ENCODE measurements around the gene PIEZO2.

PIEZO2 gene

DNA sequence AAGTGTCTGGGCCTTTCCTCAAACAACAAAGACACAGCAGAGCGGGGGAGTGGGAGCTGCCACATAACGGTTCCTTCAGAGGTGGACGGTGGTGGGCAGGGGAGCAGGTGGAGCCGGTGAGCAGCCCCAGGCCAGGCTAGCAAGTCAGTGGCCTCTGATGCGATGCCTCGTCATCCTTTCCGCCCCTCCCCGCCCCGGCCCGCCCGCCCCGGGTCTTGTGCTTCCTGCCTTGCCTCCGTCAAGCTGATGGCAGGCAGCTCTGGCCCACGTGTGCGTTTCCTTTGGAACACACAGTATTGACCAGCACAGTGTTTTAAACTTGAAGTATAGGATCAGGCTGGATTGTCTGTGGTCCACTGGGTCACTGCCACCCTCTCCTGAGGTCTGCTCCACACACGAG lies 38.9 kb downstream of the PIEZO2 start:
- no peak for DNase-seq

DNA sequence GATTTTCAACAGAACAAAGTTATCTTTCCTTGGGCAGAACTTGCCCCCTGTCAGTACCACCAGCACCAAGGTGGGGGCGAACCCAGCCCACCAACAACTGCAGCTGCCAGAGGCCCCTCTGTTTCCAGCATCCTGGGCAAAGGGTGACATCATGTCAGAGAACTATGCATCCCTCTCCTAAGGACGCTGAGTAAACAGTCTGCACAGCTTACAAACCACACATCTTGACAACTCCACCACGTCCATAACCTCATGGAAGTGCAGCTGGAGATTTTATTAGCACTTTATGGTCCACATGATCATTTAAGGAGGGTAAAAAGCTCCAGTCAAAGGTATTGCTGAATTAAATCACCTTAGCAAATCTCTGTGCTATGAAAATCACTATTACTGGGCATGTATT lies 40.4 kb downstream of the PIEZO2 start:
- no peak for DNase-seq

DNA sequence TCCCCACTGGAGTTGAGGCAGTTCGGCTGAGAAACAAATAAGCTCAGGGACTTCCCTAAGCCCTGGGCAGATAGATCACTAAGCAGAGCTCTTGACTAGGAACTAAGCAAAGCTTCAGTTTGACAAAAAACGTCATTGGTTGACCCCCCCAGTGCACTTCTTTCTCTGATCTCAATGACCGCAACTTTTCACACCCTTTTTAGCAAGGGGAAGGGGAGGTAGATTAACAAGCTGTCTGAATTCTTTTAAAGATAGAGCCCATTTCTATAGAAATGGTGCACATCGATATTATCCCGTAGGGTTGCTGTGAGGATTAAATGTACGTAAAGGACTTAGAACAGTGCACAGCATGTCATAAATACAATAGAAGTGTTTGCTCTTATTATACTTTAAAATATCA lies 42.5 kb downstream of the PIEZO2 start:
- no peak for DNase-seq

DNA sequence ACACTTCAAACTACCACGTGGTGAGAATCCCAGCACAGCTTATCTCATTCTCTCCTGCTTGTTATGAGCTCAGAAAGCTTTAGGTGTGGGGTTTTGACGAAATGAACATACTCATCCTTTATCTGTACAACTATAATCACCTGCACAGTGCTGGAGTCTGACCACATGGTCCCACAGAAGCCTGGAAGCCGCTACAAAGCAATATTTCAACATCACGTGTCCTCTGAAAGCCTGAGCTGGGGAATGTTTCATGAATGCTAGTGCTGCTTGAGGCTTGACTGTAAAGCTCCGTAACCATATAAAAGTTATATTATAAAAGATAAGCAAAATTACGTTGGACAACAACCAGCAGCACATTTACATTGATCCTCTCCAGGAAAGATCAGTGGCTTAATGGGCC lies 43.9 kb downstream of the PIEZO2 start:
- DNase-seq = no peak

DNA sequence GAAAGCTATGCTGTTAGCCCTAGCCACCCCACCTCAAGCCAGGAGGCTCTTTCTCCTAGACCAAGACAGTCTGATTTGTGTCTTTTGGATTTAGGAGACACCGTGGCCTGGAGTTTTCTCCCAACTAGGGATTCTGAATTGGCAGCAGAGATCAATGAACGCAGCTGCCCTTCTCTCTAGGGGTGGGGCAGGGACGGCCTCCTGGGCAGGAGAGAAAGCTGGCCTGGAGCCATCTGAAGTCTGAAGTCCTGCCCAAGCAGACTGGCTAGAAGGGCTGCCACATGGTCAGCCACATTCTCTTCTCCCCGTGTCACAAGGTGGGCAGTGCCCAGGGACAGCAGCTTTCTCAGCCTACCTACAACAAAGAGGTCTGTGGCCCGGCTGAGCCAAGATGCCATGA lies 45.1 kb downstream of the PIEZO2 start:
- no peak for DNase-seq

DNA sequence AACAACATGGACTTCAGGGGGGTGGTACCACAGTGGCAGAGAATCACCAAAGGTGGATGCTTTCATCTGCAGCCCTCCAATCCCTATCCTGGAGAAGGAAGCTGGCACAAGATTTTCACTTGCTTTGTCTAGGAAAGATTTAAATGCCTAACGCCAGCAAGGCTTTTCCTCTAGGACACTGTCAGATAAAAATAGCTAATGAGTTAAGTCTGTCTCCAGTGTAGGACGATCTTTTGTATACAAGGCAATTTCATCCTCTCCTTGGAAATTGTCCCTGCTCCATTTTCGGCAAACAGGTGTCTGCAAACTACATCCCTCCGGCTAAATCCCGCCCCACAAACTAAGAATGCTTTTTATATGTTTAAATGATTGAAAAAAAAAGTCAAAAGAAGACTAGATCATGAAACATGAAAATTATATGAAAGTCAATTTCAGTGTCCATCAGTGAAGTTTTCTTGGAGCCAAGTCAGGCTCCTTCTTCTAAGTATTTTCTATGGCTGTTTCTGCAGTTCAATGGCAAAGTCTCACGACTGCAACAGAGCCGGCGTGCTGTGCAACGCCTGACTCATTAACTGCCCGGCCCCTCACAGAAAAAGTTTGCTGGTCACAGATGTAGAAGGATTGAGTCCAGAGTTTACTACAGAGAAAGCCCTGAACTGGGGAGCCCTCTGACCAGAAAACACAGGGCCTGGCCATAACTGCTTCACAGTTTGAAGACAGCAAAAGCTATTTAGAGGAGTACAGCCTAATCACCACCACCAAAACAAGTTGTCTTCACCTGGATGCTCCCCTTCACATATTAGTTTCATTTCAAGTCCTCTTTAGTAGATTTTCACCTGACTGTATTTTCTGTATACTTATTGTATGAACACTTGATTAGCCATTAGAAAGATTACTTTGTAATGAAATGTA lies 52.3 kb downstream of the PIEZO2 start:
- DNase-seq = no peak

DNA sequence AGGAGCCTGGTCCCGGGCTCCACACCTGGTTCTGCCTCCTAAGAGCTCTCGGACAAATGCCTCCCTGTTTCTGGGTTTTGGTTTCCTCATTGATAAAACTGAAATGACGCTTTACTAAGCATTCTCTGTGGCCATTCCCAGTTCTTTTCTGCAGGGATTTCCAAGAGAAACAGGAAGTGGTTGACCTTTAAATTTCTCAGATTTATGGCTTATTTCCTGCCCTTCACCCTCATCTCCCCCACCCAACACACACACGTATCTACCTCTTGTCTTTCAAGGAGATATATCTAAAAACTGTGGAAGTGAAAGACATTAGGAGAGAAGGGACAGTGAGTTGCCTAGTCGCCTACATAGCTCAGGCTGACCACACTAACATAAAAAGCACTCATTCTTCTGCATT lies 53.0 kb downstream of the PIEZO2 start:
- DNase-seq = no peak

DNA sequence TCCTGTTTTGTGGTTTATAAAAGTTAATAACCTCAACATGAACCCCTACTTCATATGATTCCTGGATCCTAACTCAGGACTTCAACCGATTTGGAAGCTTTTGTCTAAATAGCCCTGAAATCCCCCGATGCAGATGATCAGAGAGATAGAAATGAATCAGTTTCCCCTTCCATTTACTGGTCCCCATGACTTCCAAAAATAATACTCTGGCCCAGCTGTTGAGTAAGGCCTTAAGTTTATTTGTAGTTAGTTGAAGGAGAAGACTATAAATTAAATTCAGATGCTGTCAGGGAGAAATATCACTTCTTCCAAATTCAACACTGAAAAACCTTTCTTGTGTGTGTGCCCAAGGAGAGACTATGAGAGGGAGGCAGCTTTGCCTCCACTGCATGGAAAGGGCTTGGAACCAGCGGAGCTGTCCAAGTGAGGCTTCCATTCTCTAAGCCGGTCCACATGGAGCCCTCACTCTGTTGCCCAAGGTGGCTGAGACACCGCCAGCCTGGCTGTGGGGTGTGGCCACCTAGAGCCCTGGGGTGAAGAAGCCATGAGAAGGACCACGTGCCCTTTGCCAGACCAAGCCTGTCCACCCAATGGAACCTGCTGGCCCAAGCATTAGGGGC lies 53.6 kb downstream of the PIEZO2 start:
- no peak for DNase-seq

DNA sequence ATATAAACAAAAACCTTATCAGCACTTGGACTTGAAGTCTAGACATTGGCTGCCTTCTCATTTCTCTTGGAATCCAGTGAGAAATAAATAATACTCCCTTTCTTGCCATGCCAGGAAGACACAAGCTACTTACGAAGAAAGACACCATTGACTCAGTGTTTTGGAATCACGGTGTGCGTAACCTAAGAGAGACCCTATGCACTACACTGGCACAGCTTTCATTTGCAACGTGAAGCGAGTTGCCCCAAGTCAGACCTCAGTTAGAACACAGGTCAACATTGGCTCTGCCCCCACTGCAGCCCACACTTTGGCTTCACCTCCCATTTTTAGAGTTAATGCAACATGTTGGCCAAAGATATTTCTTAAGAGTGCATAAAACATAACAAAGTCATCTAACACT lies 54.2 kb downstream of the PIEZO2 start:
- no peak for DNase-seq

DNA sequence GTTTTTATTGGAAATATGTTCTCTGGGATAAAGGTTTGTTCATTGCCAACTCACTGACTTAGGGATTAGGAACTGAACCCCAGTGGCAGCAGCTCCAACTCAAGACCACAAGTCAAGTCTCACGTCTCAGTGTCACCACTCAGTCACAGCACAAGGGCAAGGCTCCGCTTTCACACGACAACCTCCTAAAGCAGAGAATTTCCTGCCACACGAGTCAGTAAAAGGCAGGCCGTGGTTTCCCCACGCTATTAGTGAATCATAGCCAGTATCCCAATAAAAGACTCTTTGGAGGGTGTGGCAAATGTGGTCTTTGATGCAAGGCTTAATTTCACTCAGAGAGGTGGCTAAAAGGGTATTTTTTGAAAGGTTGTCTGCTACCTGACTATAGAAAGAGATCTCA lies 57.6 kb downstream of the PIEZO2 start:
- DNase-seq = no peak

DNA sequence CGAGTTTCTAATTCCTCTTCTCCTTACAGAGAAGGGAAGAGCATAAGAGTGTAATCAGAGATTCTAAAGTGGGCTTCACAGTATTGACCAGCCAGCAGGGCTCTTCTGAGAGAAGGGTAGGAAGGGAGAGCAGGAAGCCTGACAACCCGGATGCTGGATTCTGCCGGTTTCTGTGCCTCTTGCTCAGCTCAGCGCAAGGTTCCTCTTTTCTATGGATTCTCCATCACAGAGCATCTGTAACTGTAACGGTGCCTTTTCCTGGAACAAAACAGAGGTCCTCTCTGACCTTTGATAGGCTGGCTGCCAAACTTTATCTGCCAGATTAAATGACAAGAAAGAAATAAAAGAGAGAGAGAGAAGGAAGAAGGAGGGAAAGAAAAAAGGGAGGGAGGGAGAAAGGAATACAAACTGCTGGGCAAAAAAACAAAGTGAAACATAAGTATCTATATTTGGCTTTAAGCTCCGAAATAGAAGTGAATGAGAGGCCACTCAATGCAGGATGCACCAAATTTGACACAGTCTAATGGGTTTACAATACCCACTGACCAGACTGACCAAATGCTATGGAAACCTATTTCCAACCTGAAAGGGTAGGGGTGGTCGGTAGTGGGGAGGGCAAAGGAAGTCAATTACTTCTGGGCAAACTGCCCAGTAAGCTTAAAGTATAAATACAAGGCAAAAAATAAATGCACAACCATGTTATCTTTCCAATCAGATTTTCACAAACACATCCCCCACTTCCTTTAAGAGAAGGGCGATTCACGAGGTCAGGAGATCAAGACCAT lies 59.2 kb downstream of the PIEZO2 start:
- DNase-seq = no peak

DNA sequence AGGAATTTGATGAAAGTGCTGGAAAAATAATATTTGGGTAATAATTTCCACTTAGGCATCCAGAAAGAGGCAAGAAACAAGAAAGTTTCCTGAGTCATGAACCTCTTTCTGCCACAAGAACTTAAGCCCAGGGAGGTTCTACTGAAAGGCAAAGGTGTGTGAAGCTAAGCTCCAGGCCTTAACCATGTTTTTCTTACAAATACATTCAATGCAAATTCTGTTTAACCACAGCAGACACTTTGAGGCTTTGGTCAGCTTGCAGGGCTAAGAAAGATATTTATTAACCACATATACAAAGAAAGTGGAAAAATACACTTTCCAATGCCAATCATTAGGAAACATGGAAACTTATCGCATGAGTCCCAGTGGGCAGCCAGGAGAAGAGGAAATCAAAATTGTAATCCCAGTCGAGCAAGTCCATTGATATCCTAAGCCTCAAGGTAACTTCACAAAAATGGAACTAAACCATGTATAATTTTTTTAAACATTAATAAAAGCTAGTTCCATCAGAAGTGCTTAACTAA lies 68.3 kb downstream of the PIEZO2 start:
- DNase-seq = no peak

DNA sequence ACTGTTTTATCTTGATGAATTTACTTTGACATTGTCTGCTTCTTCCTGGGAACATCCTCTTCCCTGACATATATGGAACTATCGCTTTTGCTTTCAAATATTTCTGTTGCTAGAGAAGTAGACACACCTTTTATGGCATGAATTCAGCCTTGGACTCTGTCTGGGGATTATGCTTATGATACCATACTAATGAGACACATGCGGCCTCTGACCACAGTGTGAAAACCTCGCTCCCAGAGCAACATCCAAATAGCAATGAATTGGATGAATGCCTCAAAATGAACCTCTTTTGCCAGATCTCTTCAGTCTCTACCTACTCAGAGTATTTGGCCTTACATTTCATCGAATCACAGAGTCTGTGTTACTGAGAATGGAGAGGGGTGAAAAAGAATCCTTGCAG lies 70.9 kb downstream of the PIEZO2 start:
- no peak for DNase-seq

DNA sequence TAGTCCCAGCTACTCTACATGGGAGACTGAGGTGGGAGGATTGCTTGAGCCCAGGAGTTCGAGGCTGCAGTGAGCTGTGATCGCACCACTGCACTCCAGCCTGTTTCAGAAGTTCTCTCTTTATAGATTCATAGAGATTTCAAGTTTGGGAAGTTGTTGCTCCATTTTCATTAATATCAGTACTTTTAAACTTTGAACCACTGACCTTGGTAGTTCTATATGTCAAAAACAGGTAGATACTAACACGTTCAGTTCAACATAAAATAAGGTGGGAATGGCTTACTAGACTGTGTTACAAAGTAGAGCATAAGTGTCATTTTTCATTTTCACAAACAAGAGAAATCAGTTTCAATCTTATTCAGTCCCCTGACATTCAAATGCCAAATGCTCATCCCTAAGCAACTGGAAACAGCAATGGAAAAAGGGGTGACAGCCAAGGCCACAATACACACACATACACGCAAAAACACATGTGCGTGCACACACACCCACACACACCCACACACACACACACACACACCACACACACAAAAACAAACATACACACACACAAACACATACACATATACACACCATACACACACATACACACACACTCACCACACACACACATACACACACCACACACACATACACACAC lies 71.7 kb downstream of the PIEZO2 start:
- no peak for DNase-seq

DNA sequence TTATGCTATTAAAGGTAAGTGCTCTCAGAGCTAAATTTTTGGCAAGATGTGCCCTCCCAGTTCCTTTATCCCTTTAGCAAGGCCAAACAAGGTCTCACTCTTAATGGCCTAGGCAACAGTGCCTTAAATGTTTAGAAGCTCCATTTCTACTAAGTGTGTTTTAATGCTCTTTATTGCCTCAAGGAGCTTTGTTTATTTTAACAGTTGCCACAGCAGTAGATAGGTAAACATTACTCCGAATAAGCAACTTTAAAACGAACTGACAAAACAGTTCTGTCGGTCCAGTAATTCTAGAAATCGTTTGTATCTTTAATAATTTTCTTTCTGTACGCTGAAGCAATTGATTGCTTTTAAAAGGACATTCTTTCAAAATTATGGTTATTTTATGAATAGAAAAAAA lies 74.5 kb downstream of the PIEZO2 start:
- DNase-seq = no peak

DNA sequence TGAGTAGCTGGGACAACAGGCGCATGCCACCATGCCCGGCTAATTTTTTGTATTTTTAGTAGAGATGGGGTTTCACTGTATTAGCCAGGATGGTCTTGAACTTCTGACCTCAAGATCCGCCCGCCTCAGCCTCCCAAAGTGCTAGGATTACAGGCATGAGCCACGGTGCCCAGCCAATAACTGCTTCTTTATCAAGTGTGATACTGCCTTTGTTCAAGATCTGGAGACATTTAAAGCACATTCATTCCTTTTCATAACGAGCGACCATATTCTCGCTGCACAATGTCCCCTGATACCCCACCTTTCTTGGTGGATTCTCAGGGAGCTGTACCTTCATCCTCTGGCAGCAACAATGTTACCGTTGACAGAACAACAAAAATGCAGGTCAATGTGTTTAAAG lies 75.4 kb downstream of the PIEZO2 start:
- no peak for DNase-seq

DNA sequence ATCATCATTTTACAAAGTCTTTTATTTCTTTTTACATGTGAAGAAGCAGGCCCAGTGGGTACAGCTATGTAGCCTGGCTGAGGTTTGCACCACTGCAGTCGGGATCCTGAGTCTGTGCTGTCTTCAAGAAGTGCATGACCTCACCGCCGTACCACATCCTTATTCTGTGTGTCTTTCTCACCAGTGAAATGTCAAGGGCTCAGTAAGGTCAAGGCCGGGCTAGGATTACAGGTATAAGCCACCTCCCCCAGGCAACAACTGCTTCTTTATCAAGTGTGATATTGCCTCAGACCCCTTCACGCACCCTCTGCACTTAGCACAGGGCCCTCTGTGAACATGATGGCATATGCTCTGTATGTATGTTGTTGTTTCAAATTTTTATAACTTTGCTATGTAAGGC lies 76.7 kb downstream of the PIEZO2 start:
- DNase-seq = no peak

DNA sequence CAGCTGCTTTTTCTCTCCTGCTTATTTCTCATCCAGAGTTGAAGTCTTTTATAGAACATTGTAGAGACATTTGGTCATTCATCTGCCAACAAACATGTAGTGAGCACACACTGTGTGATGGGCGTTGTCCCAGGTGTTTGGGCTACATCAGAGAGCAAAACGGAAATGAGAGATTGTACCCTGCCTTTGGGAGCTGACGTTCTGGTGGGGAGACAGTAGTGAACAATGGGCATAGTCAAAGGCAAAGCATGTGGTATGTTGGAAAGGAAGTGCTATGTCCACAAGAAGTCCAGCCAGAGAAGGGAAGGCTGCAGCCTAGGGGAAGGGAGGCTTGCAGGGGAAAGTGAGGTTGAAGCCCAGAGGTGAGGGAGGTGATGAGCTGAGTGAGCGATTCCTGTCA lies 78.1 kb downstream of the PIEZO2 start:
- no peak for DNase-seq

DNA sequence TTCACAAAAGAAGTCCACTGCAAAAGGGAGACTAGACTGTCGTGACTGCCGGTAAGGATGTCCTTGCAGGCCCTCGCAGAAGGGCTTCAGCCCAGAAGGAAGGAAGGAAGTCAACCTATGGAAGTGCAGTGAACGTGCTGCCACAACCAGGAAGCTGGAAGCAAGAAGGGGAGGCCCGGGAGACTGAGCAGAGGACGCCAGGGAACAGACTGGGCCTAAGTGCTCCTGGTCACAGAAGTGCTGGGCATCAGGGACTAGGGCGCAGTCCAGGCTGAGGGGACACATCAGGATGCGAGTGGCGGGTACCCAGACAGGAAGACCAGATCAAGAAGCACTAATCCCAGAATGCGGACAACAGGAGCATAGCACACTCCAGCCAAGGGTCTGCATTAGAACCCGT lies 78.8 kb downstream of the PIEZO2 start:
- no peak for DNase-seq

DNA sequence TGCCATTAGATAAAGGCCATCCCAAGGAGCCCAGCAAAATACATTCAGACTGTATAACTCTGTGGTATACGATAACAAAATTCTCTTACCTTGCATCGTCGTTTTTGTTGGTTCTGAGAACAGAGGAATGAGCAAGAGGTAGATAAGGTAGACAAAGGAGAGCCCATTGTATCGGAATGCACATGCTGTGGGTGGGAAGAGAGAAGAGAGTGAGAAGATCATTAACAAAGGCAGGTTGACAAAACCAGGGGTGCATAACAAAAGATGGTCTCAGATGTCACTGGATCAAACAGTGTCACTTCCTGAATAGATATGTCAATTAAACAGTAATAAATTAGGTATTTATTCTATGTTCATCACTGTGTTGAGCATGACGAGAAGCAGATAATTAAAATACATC lies 83.3 kb downstream of the PIEZO2 start:
- DNase-seq = no peak

DNA sequence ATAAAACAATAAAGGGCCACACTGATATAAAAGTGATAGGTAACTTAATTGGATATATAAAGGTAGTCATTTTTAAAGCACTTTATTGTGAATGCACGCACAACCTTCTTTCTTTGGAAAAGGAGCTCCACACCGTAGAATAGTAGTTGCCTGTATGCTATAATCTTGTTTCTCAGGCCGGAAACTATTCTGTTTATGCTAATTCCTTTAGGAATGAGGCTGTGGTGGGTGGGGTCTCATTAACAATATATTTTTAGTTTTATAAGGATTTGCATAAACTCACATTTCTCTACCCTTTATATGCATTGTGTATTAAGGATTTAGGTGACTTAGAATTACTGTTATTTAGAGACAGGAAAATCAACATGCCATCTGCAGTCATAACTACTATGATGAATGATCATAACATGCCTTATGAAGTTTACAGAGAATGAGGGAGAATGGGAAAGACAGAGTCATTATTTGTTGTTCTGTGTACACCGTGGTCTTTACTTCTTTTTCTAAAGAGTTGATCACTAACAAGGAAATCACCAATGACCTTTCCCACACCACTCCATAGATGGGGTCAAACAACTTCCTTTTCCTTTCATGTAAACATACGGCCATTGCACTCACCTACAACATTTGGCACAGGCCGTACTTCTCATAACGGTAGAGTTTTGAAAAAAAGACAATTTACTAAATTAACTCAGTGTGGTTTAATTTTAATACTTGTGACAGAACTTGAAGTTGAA lies 84.5 kb downstream of the PIEZO2 start:
- no peak for DNase-seq

DNA sequence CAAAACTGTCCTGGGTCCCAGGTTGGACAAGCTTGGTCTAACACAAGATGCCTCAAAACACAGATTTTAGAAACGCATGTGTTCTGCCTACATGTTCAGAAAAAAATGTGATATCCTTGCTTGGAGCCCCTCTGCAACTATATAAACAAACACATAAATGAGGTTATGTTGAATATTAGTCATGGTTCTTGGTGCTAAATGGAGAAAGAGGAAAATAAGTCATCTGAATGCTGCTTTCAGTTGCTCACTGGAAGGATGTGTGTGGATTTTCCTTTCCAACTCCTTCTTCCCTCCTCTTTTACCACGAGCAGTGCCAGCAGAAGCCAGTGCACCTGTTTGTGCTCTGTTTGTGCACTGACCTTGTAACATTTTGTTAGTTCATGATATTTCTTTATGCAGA lies 85.3 kb downstream of the PIEZO2 start:
- no peak for DNase-seq
